GM23338 (cell line): ENCODE data around the gene GABRB3. TPM values are rescaled to one million over a fixed set of nuclear protein-coding genes. Genes with fewer than 3 reads are reported as not detected.

ENCODE experiments used
- ATAC-seq: fragments of 200-7000 bp; cut with Tn5 transposase; 3 replicates; pipeline ENCODE4 v1.9.1; 2020
- DNase-seq: peaks from one replicate; pipeline ENCODE4 v3.0.0-alpha.2; 2015; ENCODE audit warnings: low spot score
- H2AFZ ChIP-seq: fragments of 200-600 bp; sonication (generic); 2 replicates; pipeline ENCODE4 v1.8.0; 2016; ENCODE audit warnings: antibody characterized with exemption, mild to moderate bottlenecking, moderate library complexity
- H3F3A ChIP-seq: fragments of 200-600 bp; sonication (generic); replicated peaks from 2 replicates; pipeline ENCODE4 v1.8.0; 2017; ENCODE audit warnings: antibody characterized with exemption, mixed run types, low read depth
- H3K27ac ChIP-seq: fragments of 200-600 bp; sonication (generic); 2 replicates; pipeline ENCODE4 v1.6.1; 2016; ENCODE audit warnings: low read depth
- H3K27me3 ChIP-seq: fragments of 200-600 bp; sonication (generic); 2 replicates; pipeline ENCODE4 v1.8.0; 2016; ENCODE audit warnings: mild to moderate bottlenecking, mixed run types, moderate library complexity; ENCODE audit not compliant: insufficient read depth
- H3K36me3 ChIP-seq: fragments of 200-600 bp; sonication (generic); 2 replicates; pipeline ENCODE4 v1.8.0; 2016; ENCODE audit warnings: mild to moderate bottlenecking; ENCODE audit not compliant: insufficient read depth
- H3K4me1 ChIP-seq: fragments of 200-600 bp; sonication (generic); 2 replicates; pipeline ENCODE4 v1.8.0; 2016; ENCODE audit warnings: mild to moderate bottlenecking, moderate library complexity; ENCODE audit not compliant: insufficient read depth
- H3K4me2 ChIP-seq: fragments of 200-600 bp; sonication (generic); 2 replicates; pipeline ENCODE4 v1.7.1; 2017; ENCODE audit warnings: mixed run types
- H3K4me3 ChIP-seq: fragments of 200-600 bp; sonication (generic); 2 replicates; pipeline ENCODE4 v1.6.1; 2016; ENCODE audit warnings: mixed run types
- H3K79me2 ChIP-seq: fragments of 200-600 bp; sonication (generic); replicated peaks from 2 replicates; pipeline ENCODE4 v1.8.0; 2017; ENCODE audit warnings: mild to moderate bottlenecking; ENCODE audit not compliant: insufficient read depth
- H3K9me2 ChIP-seq: fragments of 200-600 bp; sonication (generic); 2 replicates; pipeline ENCODE4 v1.8.0; 2017; ENCODE audit not compliant: insufficient read depth
- H4K20me1 ChIP-seq: fragments of 200-600 bp; sonication (generic); replicated peaks from 2 replicates; pipeline ENCODE4 v1.8.0; 2017; ENCODE audit warnings: mild to moderate bottlenecking; ENCODE audit not compliant: insufficient read depth
- H3K27ac Mint-ChIP-seq: 2 replicates; pipeline ENCODE4 v1.8.0; 2020; ENCODE audit warnings: inconsistent platforms, mild to moderate bottlenecking, moderate library complexity, mixed read lengths
- H3K27me3 Mint-ChIP-seq: 3 replicates; pipeline ENCODE4 v1.8.0; 2022; ENCODE audit warnings: low read depth, mild to moderate bottlenecking, moderate library complexity, mixed read lengths, inconsistent platforms; ENCODE audit not compliant: insufficient read depth, poor library complexity
- H3K36me3 Mint-ChIP-seq: 3 replicates; pipeline ENCODE4 v1.8.0; 2021; ENCODE audit warnings: low read depth, mild to moderate bottlenecking, inconsistent platforms, moderate library complexity, mixed read lengths
- H3K4me1 Mint-ChIP-seq: 3 replicates; pipeline ENCODE4 v1.8.0; 2020; ENCODE audit warnings: mild to moderate bottlenecking, inconsistent platforms, mixed read lengths
- H3K4me3 Mint-ChIP-seq: 3 replicates; pipeline ENCODE4 v1.8.0; 2021; ENCODE audit warnings: moderate library complexity, mild to moderate bottlenecking, inconsistent platforms, mixed read lengths
- H3K9me3 Mint-ChIP-seq: 3 replicates; pipeline ENCODE4 v1.8.0; 2020; ENCODE audit warnings: moderate library complexity, mild to moderate bottlenecking, inconsistent platforms, mixed read lengths
- NANOG ChIP-seq: IDR thresholded peaks from 2 replicates; pipeline ENCODE4 v1.6.1; 2016; ENCODE audit warnings: antibody characterized with exemption, borderline replicate concordance
- STAT1 ChIP-seq: IDR thresholded peaks from one replicate; pipeline ENCODE4 v1.6.1; 2016; ENCODE audit warnings: antibody characterized with exemption; ENCODE audit not compliant: unreplicated experiment
- polyA plus RNA-seq: library from polyadenylated mRNA; unstranded; fragments of >200 nt; fragmentation: Nextera tagmentation; extraction: Ambion mirVana; gene quantifications from 2 replicates; pipeline ENCODE4 v1.2.1, GENCODE V29; 2016
- total RNA-seq: library from RNA; depleted of rRNA; stranded (reverse); fragments of >200 nt; shearing (Covaris generic); gene quantifications from 2 replicates; pipeline ENCODE4 v1.2.3, GENCODE V29; 2014
- TF ChIP-seq, protein P1 (sequence below): IDR thresholded peaks from one replicate; pipeline ENCODE4 v1.6.1; 2018; ENCODE audit warnings: antibody characterized with exemption; ENCODE audit not compliant: unreplicated experiment
- TF ChIP-seq, protein P2 (sequence below): IDR thresholded peaks from 2 replicates; pipeline ENCODE4 v1.6.1; 2016; ENCODE audit warnings: antibody characterized with exemption

Gene GABRB3
- total and polyA plus RNA-seq, 2 experiments from 2014 or later: 56.5 to 131 TPM

DNA sequence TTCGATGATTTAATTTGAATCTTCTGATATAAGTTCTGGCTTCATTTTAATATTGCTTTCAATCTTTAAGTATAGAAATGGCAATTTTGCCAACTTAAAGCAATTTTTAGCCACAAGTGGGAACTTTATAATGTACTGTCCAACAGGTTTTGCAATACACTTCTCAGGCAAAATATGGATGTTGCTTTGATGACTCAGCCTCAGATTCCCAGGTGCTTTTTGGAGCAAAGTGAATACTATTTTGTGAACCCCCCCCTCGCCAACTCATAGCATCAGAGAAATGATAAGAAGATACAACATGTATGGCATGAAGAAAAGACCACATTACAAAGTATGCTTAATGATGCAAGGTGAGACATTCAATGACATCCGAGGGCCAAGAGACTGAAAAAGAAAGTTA is 158.1 kb downstream of the GABRB3 start (continued):
- TF ChIP-seq STAT1 (no peak), NANOG (no peak)
- TF ChIP-seq, protein P1, sequence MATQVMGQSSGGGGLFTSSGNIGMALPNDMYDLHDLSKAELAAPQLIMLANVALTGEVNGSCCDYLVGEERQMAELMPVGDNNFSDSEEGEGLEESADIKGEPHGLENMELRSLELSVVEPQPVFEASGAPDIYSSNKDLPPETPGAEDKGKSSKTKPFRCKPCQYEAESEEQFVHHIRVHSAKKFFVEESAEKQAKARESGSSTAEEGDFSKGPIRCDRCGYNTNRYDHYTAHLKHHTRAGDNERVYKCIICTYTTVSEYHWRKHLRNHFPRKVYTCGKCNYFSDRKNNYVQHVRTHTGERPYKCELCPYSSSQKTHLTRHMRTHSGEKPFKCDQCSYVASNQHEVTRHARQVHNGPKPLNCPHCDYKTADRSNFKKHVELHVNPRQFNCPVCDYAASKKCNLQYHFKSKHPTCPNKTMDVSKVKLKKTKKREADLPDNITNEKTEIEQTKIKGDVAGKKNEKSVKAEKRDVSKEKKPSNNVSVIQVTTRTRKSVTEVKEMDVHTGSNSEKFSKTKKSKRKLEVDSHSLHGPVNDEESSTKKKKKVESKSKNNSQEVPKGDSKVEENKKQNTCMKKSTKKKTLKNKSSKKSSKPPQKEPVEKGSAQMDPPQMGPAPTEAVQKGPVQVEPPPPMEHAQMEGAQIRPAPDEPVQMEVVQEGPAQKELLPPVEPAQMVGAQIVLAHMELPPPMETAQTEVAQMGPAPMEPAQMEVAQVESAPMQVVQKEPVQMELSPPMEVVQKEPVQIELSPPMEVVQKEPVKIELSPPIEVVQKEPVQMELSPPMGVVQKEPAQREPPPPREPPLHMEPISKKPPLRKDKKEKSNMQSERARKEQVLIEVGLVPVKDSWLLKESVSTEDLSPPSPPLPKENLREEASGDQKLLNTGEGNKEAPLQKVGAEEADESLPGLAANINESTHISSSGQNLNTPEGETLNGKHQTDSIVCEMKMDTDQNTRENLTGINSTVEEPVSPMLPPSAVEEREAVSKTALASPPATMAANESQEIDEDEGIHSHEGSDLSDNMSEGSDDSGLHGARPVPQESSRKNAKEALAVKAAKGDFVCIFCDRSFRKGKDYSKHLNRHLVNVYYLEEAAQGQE: no peak
- TF ChIP-seq, protein P2, sequence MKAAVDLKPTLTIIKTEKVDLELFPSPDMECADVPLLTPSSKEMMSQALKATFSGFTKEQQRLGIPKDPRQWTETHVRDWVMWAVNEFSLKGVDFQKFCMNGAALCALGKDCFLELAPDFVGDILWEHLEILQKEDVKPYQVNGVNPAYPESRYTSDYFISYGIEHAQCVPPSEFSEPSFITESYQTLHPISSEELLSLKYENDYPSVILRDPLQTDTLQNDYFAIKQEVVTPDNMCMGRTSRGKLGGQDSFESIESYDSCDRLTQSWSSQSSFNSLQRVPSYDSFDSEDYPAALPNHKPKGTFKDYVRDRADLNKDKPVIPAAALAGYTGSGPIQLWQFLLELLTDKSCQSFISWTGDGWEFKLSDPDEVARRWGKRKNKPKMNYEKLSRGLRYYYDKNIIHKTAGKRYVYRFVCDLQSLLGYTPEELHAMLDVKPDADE: no peak

DNA sequence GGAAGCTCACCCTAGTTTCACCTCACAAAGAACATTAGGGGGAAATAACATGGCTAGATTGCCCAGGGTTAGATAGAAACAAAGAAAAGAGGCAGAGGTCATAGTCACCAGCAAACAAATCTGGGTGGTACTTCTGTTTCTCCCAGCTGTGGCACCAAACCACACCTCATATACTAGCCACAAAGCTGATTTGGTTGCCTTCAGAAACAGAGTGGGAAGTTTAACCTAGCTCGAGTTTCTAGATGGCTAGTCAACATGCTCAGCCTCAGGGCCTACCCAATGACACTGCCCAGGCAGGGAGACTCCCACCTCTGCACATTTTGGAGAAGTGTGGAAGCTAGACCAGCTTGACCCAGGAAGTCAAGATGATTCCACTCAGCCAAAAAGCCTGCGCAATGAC is 174.2 kb downstream of the GABRB3 start:
- peaks cover 3% of the 10 kb centered on the region; the same call in 1 of the 3 replicates for H3K9me3 Mint-ChIP-seq
- Histone ChIP-seq H3F3A (no peaks in the 10 kb centered on the region), H3K4me3 (no peak overlapping the region), H3K36me3 (no peaks in the 10 kb centered on the region), H3K9me2 (peaks cover 7% of the 10 kb centered on the region; the same call in 1 of the 2 replicates), H3K27ac (no peak overlapping the region), H2AFZ (no peak overlapping the region), H3K4me1 (no peaks in the 10 kb centered on the region), H3K79me2 (peaks cover 71% of the 10 kb centered on the region), H3K27me3 (no peaks in the 10 kb centered on the region), H3K4me2 (no peak overlapping the region), H4K20me1 (no peaks in the 10 kb centered on the region; the same call in none of the 2 replicates)
- peaks cover 7% of the 10 kb centered on the region for H3K27me3 Mint-ChIP-seq
- TF ChIP-seq, protein P1: no peak
- TF ChIP-seq, protein P2: no peak
- no peak for DNase-seq
- ATAC-seq: no peak
- H3K27ac Mint-ChIP-seq: no peak overlapping the region
- H3K4me3 Mint-ChIP-seq: no peak overlapping the region
- H3K4me1 Mint-ChIP-seq: peaks cover 23% of the 10 kb centered on the region
- peaks cover 38% of the 10 kb centered on the region for H3K36me3 Mint-ChIP-seq
